HCT116 (cell line): Measurements from ENCODE around the gene CGN. TPM values are rescaled to one million over a fixed set of nuclear protein-coding genes. Genes with fewer than 3 reads are reported as not detected.

Source experiments
- ATAC-seq: fragments of 200-7000 bp; cut with Tn5 transposase; 2 replicates; pipeline ENCODE4 v1.9.1; 2020; ENCODE audit warnings: mild to moderate bottlenecking, moderate library complexity
- BruUV-seq: library from RNA; stranded (reverse); fragments of 400-500 nt; replicated peaks from 2 replicates; lab custom pipeline; 2021; lab: Mats Ljungman, UMichigan
- CTCF ChIA-PET: fragments of 300-600 bp; sonication (Branson Sonifier 250); formaldehyde crosslinking; loops from one replicate; lab custom pipeline; 2021; ENCODE audit warnings: antibody characterized with exemption; lab: Charles Lee
- POLR2A ChIA-PET: fragments of 300-600, 350-600 bp; sonication (Branson Sonifier 250); formaldehyde crosslinking; loops from one replicate; lab custom pipeline; 2021; ENCODE audit warnings: antibody characterized with exemption; lab: Charles Lee
- RAD21 ChIA-PET, 2 experiments: fragments of 300-600 bp; sonication (Branson Sonifier 250); formaldehyde crosslinking; loops; one replicate each; lab custom pipeline; 2023; ENCODE audit warnings: low total read pairs in 2 of 2; ENCODE audit not compliant: uncharacterized antibody in 2 of 2, unreplicated experiment in 2 of 2, low non-redundant PET in 1 of 2; lab: Charles Lee
- DNase-seq: peaks from one replicate; pipeline ENCODE4 v3.0.0-alpha.2; 2010; ENCODE audit warnings: low read depth, low spot score
- H2AFZ ChIP-seq: fragments of 200-600 bp; shearing (Covaris generic), sonication (generic); 2 replicates; pipeline ENCODE4 v1.6.1; 2017; ENCODE audit warnings: low read depth, mixed run types, mixed read lengths, antibody characterized with exemption, low read length; ENCODE audit not compliant: poor library complexity, severe bottlenecking
- H3K27ac ChIP-seq: 2 replicates; pipeline ENCODE4 v1.5.1; 2012; ENCODE audit warnings: low read depth, low read length
- H3K27me3 ChIP-seq: fragments of 200-600 bp; sonication (generic); 2 replicates; pipeline ENCODE4 v1.6.1; 2016; ENCODE audit warnings: mixed run types, low read length, mixed read lengths; ENCODE audit not compliant: insufficient read depth
- H3K36me3 ChIP-seq, 2 experiments: fragments of 200-500 bp in 1 of 2; fragments of 200-600 bp in 1 of 2; sonication (Bioruptor generic) in 1 of 2; sonication (generic) in 1 of 2; 2 replicates each; pipeline versions ENCODE4 v1.5.1 to v1.6.1; 2014 to 2016; ENCODE audit warnings: low read length in 2 of 2, inconsistent platforms in 1 of 2, mixed read lengths in 1 of 2, mixed run types in 1 of 2; ENCODE audit not compliant: insufficient read depth in 2 of 2, control insufficient read depth in 1 of 2
- H3K4me1 ChIP-seq, 2 experiments: fragments of 200-600 bp in 1 of 2; sonication (generic) in 1 of 2; 2 replicates each; pipeline versions ENCODE4 v1.5.1 to v1.6.1; 2012 to 2017; ENCODE audit warnings: low read length in 2 of 2, inconsistent platforms in 1 of 2, mild to moderate bottlenecking in 1 of 2, mixed read lengths in 1 of 2, mixed run types in 1 of 2, moderate library complexity in 1 of 2; ENCODE audit not compliant: insufficient read depth in 2 of 2, control insufficient read depth in 1 of 2
- H3K4me2 ChIP-seq: fragments of 200-600 bp; sonication (generic); 2 replicates; pipeline ENCODE4 v1.6.1; 2017; ENCODE audit warnings: mixed run types, low read length, mixed read lengths
- H3K4me3 ChIP-seq, 2 experiments: fragments of 200-600 bp in 1 of 2; sonication (generic) in 1 of 2; replicated peaks in 1 of 2; 2 replicates each; pipeline ENCODE4 v1.5.1; 2011 to 2016; ENCODE audit warnings: low read length in 2 of 2, control low read depth in 1 of 2, low read depth in 1 of 2, mild to moderate bottlenecking in 1 of 2, mixed read lengths in 1 of 2, mixed run types in 1 of 2
- H3K79me2 ChIP-seq: fragments of 200-600 bp; sonication (generic); 2 replicates; pipeline ENCODE4 v1.6.1; 2017; ENCODE audit warnings: mild to moderate bottlenecking, mixed run types, low read length, moderate library complexity, mixed read lengths; ENCODE audit not compliant: insufficient read depth
- H3K9ac ChIP-seq: fragments of 200-600 bp; sonication (generic); 2 replicates; pipeline ENCODE4 v1.6.1; 2016; ENCODE audit warnings: low read length, mixed read lengths
- H3K9me2 ChIP-seq: fragments of 200-600 bp; sonication (generic), shearing (Covaris generic); 2 replicates; pipeline ENCODE4 v1.6.1; 2017; ENCODE audit warnings: mixed run types, mild to moderate bottlenecking, moderate library complexity; ENCODE audit not compliant: insufficient read depth
- H3K9me3 ChIP-seq, 2 experiments: fragments of 200-500 bp in 1 of 2; fragments of 200-600 bp in 1 of 2; sonication (Bioruptor generic) in 1 of 2; sonication (generic) in 1 of 2; 2 replicates each; pipeline ENCODE4 v1.6.1; 2014 to 2017; ENCODE audit warnings: low read length in 2 of 2, mixed read lengths in 2 of 2, inconsistent platforms in 1 of 2, low read depth in 1 of 2, mild to moderate bottlenecking in 1 of 2, mixed run types in 1 of 2, moderate library complexity in 1 of 2; ENCODE audit not compliant: control insufficient read depth in 1 of 2, insufficient read depth in 1 of 2
- H4K20me1 ChIP-seq: fragments of 200-600 bp; sonication (generic), shearing (Covaris generic); 2 replicates; pipeline ENCODE4 v1.6.1; 2017; ENCODE audit warnings: mixed run types, mild to moderate bottlenecking, moderate library complexity; ENCODE audit not compliant: insufficient read depth
- EGR1 ChIP-seq: IDR thresholded peaks from 2 replicates; pipeline ENCODE4 v1.6.1; 2012; ENCODE audit warnings: low read depth
- ELF1 ChIP-seq: IDR thresholded peaks from 2 replicates; pipeline ENCODE4 v1.6.1; 2012; ENCODE audit warnings: low read depth, borderline replicate concordance
- EZH2phosphoT487 ChIP-seq: fragments of 200-600 bp; IDR thresholded peaks from 2 replicates; pipeline ENCODE4 v1.6.1; 2018; ENCODE audit warnings: antibody characterized with exemption, borderline replicate concordance
- FOSL1 ChIP-seq: IDR thresholded peaks from 2 replicates; pipeline ENCODE4 v1.6.1; 2012; ENCODE audit warnings: low read depth
- JUND ChIP-seq: IDR thresholded peaks from 2 replicates; pipeline ENCODE4 v1.6.1; 2012
- POLR2AphosphoS5 ChIP-seq: IDR thresholded peaks from 2 replicates; pipeline ENCODE4 v1.6.1; 2011; ENCODE audit warnings: mild to moderate bottlenecking, low read depth, low read length, moderate library complexity
- RAD21 ChIP-seq: IDR thresholded peaks from 2 replicates; pipeline ENCODE4 v1.6.1; 2012; ENCODE audit warnings: low read depth, mild to moderate bottlenecking
- SIN3A ChIP-seq: IDR thresholded peaks from 2 replicates; pipeline ENCODE4 v1.6.1; 2012; ENCODE audit warnings: low read depth
- SRF ChIP-seq: IDR thresholded peaks from 2 replicates; pipeline ENCODE4 v1.6.1; 2012; ENCODE audit warnings: low read depth
- TCF7L2 ChIP-seq: IDR thresholded peaks from 2 replicates; pipeline ENCODE4 v1.7.0; 2011; ENCODE audit warnings: borderline replicate concordance, inconsistent platforms; ENCODE audit not compliant: insufficient read depth, insufficient read length; ENCODE audit errors: extremely low read depth
- YY1 ChIP-seq: IDR thresholded peaks from 2 replicates; pipeline ENCODE4 v1.6.1; 2011; ENCODE audit warnings: low read length, low read depth, moderate library complexity, mild to moderate bottlenecking; ENCODE audit not compliant: insufficient replicate concordance; ENCODE audit errors: extremely low read depth
- ZFX ChIP-seq: fragments of 450-650 bp; IDR thresholded peaks from 2 replicates; pipeline ENCODE4 v1.6.1; 2017
- intact Hi-C: fragments of 100-400 bp; cut with micrococcal nuclease; formaldehyde crosslinking; loops from 2 replicates; pipeline ENCODE4 v1.10.0; 2022
- total RNA-seq: library from RNA; stranded (reverse); gene quantifications from one replicate; pipeline ENCODE4 v1.2.1, GENCODE V29; 2021; ENCODE audit not compliant: unreplicated experiment
- TF ChIP-seq, protein P1 (sequence below): IDR thresholded peaks from 2 replicates; pipeline ENCODE4 v1.6.1; 2012; ENCODE audit warnings: low read depth
- TF ChIP-seq, protein P2 (sequence below): IDR thresholded peaks from 2 replicates; pipeline ENCODE4 v1.6.1; 2011; ENCODE audit warnings: mild to moderate bottlenecking, low read length, moderate library complexity; ENCODE audit not compliant: insufficient replicate concordance; ENCODE audit errors: extremely low read depth

The CGN gene
- total RNA-seq, 1 experiment from 2014 or later: 19.7 TPM

DNA sequence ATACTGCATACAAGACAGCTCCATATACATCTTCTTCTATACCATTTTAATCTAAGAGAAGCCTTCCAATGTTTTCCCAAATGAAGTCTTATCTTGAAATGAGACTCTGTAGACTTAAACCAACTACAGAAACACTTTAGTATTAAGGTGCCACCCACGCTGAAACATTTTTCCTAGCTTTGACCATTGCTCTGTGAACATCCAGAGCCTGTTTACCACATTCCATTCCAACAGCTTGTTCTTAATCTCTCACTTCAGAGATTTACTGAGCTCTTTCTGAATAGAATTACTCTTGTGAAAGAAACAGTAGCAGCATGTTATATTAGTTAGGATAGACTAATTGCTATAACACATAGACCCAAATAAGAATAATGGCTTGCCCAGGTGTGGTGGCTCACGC, 32.3 kb upstream of the CGN start:
- DNase-seq: no peak
- RAD21 ChIA-PET: no interaction called here
- TF ChIP-seq JUND: no peak
- TF ChIP-seq, protein P1, sequence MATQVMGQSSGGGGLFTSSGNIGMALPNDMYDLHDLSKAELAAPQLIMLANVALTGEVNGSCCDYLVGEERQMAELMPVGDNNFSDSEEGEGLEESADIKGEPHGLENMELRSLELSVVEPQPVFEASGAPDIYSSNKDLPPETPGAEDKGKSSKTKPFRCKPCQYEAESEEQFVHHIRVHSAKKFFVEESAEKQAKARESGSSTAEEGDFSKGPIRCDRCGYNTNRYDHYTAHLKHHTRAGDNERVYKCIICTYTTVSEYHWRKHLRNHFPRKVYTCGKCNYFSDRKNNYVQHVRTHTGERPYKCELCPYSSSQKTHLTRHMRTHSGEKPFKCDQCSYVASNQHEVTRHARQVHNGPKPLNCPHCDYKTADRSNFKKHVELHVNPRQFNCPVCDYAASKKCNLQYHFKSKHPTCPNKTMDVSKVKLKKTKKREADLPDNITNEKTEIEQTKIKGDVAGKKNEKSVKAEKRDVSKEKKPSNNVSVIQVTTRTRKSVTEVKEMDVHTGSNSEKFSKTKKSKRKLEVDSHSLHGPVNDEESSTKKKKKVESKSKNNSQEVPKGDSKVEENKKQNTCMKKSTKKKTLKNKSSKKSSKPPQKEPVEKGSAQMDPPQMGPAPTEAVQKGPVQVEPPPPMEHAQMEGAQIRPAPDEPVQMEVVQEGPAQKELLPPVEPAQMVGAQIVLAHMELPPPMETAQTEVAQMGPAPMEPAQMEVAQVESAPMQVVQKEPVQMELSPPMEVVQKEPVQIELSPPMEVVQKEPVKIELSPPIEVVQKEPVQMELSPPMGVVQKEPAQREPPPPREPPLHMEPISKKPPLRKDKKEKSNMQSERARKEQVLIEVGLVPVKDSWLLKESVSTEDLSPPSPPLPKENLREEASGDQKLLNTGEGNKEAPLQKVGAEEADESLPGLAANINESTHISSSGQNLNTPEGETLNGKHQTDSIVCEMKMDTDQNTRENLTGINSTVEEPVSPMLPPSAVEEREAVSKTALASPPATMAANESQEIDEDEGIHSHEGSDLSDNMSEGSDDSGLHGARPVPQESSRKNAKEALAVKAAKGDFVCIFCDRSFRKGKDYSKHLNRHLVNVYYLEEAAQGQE: no peak
- TF ChIP-seq ELF1: no peak
- no peak for TF ChIP-seq SIN3A
- no peak for TF ChIP-seq TCF7L2
- TF ChIP-seq ZFX: no peak
- TF ChIP-seq EZH2phosphoT487: no peak
- TF ChIP-seq, protein P2, sequence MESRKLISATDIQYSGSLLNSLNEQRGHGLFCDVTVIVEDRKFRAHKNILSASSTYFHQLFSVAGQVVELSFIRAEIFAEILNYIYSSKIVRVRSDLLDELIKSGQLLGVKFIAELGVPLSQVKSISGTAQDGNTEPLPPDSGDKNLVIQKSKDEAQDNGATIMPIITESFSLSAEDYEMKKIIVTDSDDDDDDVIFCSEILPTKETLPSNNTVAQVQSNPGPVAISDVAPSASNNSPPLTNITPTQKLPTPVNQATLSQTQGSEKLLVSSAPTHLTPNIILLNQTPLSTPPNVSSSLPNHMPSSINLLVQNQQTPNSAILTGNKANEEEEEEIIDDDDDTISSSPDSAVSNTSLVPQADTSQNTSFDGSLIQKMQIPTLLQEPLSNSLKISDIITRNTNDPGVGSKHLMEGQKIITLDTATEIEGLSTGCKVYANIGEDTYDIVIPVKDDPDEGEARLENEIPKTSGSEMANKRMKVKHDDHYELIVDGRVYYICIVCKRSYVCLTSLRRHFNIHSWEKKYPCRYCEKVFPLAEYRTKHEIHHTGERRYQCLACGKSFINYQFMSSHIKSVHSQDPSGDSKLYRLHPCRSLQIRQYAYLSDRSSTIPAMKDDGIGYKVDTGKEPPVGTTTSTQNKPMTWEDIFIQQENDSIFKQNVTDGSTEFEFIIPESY: no peak
- TF ChIP-seq FOSL1: no peak
- no peak for TF ChIP-seq POLR2AphosphoS5
- TF ChIP-seq EGR1: no peak
- no peak for TF ChIP-seq RAD21
- TF ChIP-seq YY1: no peak
- no peak for TF ChIP-seq SRF
- peak; percentile 21; the same call in 1 of the 2 replicates for ATAC-seq
- H3K27ac ChIP-seq: no peak overlapping the region
- no peaks in the 10 kb centered on the region for H3K36me3 ChIP-seq
- no peaks in the 10 kb centered on the region for H4K20me1 ChIP-seq
- CTCF ChIA-PET: interaction anchor here (1.1 kb wide), 1 partner anchor 256 kb away, joined by 4 read pairs; no protein-coding TSS in a partner anchor
- no peaks in the 10 kb centered on the region for H3K79me2 ChIP-seq
- peak overlapping the region; percentile 73 for H2AFZ ChIP-seq
- H3K27me3 ChIP-seq: no peaks in the 10 kb centered on the region
- no TSS peak for BruUV-seq
- peaks cover 11 to 29% of the 10 kb centered on the region in 2 experiments for H3K4me1 ChIP-seq
- H3K4me2 ChIP-seq: peak overlapping the region; percentile 63
- POLR2A ChIA-PET: interaction anchor here (1.1 kb wide), 1 partner anchor 16 kb away, joined by 5 read pairs; no protein-coding TSS in a partner anchor
- intact Hi-C loops: no loop called here
- H3K9ac ChIP-seq: no peak overlapping the region
- no peaks in the 10 kb centered on the region for H3K9me2 ChIP-seq
- H3K9me3 ChIP-seq: peaks cover 0 to 6% of the 10 kb centered on the region in 2 experiments; a peak in 2 of 4 replicates
- H3K4me3 ChIP-seq: no peak overlapping the region
